ENCODE results near the gene XRCC4.
"Not testable (repeated sequence)": the region's sequence is repeated elsewhere in the genome, so short reads cannot be mapped to it uniquely, and the experiment has no call there.

The XRCC4 gene

DNA sequence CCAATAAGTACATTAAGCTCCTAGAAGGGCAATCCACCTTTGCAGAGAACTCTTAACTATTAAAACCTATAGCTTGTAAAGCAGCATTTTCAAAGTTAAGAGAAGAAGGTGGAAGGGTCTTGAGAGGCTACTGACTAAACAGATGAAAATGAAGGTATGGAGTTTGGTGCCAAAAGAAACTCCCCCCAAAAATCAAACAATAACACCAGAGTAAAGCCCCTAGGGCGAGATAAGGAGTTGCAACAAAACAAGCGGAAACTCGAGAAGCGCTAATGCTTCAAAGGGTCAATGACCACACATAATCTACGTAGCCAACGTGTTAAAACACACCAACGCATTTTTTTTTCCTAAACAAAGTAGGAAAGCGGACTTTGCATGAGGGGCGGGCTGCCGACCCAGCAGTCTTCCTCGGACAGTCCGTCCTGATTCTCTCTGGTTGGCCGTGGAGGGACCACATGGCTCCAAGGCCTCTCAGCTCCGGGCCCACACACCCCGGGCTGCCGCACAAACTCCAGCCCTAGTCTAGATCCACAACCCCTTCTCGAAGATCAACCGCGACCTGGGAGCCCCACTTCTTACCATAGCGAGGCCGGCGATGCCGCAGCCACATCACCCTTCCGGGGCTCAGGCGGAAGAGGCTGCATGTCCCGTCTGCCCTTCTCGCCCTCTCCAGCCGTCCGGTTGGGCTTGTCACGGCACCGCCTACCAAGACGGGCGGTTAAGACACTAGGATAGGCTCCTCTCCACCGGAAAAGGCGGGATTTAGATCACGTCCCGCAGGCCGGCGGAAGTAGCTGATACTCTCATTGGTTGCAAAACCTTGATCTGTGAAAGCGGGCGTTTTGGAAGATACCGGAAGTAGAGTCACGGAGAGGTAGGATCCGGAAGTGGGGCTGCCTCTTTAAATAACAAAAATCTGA lies at the start of gene XRCC4, which contains the start of gene TMEM167A:
Gene XRCC4, plus strand, starts transcription at position 806 of the 920 bp plus-strand sequence. CDS start 27,373 bp downstream, outside the sequence.
Gene TMEM167A, minus strand, starts transcription at position 653 of the 920 bp plus-strand sequence. Its CDS starts 71 bp downstream, at position 582.
- peak; percentile 100 for DNase-seq

DNA sequence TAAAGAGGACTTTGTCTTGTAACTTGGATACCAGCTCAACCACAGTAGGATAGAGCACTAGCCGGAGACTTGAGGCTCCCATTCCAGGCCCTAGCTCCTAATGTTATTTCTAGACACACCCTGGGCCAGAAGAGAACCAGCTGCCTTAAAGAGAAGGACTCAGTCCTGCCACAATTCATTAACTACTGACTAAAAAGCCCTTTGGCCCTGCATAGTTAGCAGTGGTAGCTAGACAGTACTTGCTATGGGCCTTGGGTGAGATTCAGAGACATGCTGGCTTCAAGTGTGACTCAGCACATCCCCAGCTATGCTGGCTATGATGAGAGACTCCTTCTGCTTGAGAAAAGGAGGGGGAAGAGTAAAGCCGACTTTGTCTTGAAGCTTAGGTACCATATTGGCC lies 47.4 kb upstream of the XRCC4 start:
- DNase-seq: no peak

DNA sequence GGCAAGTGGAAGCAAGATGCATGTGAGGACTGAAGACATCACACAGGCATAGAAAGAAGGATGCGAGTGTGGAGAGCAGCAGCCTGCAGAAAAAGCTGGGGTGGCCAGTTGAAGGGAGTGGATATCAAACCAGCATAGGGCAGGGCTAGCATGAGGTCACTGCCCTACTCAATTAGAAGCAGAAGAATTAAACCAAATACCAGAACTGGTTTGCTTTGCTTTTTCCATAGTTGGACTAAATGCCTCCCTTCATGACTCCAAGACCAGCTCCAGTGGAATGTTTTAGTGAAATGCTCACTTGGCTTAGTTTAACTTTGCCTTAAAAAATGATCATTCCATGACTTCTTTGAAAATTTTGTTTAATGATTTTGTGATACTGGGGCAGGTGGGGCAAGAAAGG lies 46.0 kb upstream of the XRCC4 start:
- no peak for DNase-seq

DNA sequence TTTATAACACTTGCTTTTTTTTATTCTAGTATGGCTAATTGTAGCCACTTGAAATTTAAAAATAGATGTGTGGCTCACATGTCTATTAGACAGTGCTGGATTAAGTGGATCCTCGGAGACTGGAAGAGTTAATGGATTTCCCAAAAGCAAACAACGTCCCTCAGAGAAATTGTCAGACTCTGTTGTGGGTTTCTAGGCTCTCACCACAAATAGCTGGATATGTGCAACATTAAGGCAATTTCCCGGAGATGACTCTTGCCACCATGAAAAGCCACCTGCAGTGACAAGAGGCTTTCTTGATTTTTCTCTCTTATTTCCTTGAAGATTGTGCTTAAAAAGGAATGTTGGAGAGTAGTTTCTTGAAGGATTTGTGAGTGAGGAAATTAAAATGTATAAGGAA lies 43.3 kb upstream of the XRCC4 start:
- no peak for DNase-seq

DNA sequence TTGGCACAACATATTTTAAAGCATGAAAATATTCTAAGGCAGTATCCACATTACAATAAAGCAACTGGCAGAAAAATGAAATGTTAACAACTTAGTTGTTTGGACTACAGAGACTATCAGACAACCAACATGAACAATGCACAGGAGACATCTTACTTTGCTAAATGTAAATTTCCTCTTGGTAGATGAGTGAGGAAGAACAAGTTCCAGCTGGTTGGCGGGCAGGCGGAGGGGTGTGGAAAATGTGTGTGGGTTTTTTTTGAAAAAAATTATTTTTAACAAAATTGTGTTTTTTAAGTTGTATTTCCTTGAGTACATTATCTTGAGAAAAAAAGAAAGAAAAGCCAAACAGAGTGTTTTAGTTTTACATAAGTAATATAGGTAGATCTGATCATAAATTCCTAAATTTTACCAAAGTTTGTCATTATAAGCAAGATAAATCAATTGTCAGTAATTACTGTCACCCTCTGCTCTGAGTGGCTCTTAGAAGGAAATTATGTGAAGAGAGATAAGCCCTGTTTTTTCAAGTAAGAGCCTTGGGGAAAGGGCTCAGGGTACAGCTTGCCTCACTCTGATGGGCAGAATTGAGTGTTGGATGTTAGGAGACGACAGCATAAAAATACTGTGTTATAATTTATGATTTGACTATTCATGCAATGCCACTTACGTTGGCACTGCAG lies 42.7 kb upstream of the XRCC4 start:
- peak; percentile 32 for DNase-seq

DNA sequence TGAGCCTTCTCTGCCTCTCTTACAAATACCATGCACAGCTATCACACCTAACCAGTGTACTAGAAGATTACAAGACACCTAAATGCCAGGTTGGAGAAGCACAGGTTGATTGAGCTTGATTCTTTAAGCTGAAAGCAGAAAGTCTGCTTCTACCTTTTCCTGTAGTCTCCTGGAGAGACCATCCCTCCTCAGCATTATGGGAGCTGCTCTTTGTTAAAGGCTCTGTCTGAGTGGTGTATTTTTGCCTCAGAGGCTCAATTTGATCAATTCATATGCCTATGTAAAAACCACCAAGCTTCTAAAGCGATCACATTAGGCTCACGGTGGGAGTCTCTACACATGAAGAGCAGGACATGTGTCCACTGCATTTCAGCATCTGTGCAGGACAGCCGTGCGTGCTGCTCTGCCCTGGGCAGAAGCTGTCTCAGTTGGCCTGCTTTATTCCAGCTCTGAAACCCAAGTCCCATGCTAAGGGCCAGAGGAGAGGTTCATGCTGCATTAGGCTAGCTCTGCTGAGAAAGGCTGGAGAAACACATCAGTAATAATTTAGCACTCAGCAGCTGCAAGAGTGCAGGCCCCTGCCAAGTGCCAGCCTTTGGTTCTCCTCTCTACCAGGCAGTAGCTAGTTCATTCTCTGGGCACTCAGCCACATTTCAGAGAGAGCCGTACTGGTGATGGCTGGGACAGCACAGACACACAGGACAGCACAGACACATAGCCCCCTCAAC lies 41.8 kb upstream of the XRCC4 start:
- peak; percentile 29 for DNase-seq

GRCh38 chr5:83036991-83037575 lies 40.3 kb upstream of the XRCC4 start:
- DNase-seq: no peak

GRCh38 chr5:83038924-83039323 lies 38.4 kb upstream of the XRCC4 start:
- DNase-seq: no peak

DNA sequence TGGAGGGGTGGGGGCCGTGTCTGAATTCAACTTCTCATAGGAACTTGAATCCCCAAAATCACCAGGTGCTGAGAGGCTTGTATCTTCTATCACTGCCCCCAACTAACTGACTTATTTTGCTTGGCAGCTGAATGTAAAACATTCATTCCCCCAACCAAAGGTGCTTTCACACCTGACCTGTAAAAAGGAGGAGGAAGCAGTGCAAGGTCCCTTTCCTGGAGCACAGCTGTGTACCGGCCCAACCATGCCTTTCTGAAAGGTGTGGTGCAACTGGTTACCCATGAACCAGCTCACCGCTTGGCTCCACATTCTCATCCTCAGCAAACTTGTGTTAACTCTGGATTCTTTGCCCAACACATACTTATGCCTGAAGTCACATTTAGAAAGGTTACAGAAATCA lies 34.8 kb upstream of the XRCC4 start:
- no peak for DNase-seq

DNA sequence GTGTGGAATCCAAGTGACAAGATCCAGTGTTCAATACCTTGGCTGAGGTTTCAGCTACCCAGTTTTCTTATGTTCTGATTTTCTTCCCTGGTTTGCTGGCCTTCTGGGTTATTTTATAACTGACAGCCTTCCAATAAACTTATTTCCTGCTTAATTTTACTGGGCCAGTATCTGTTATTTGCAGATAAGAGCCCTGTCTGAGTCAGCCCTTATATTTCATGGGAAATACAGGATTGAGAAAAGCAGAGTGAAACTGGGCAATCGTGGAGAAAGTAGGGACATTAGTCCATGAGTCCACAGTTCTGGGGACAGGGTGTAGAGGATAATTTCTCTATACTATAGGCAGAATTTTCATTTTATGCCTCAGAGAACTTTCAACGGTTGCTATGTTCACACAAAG lies 32.4 kb upstream of the XRCC4 start:
- DNase-seq: peak; percentile 17

GRCh38 chr5:83048277-83048676 lies 29.1 kb upstream of the XRCC4 start:
- no peak for DNase-seq

DNA sequence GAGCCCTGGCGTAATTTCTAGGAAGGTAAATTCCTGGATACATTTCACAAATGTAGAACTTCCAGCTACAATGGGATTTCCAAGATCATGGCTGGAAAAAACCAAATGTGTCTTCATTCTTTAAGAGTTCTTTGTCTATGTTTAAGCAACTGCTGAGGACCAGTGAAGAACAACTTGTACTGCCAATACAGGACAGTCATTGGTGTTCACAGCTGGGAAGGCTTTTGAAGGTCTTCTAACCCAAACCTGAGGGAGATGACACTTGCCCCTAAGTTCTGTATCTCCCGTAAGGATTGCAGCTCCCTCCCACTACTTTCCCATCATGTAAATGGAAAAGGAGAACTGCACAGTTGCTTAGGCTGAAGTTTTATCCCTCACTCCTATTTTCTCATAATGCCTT lies 28.5 kb upstream of the XRCC4 start:
- no peak for DNase-seq

DNA sequence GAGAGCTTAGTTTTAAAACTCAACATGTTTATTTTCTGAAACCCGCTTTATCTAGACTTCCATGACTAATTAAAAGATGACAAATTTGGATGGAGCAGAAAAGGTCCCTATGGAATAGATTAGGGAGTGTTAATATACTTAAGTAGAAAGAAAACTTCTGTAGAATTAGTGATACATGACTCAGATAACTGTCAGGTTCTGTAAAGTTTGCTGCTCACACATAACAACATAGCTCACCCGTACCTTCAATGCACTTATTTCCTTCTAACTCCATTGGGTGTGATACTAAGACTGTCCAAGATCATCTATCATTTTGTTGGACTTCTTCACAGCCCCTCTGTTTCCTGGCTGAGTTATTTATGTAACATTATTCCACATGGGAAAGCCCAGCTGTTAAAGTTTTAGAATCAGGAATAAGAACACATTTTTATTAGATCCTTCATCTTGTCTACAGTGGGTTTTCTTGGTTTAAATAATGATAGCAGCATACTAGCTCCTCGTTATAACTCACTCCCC lies 27.9 kb upstream of the XRCC4 start:
- DNase-seq: no peak

- no peak for DNase-seq
Measured at GRCh38 chr5:83050723-83051340, 26.5 kb upstream of the XRCC4 start.

GRCh38 chr5:83055166-83055565 lies 22.2 kb upstream of the XRCC4 start:
- DNase-seq: no peak

- DNase-seq: no peak
Measured at GRCh38 chr5:83058726-83059125, 18.6 kb upstream of the XRCC4 start.

DNA sequence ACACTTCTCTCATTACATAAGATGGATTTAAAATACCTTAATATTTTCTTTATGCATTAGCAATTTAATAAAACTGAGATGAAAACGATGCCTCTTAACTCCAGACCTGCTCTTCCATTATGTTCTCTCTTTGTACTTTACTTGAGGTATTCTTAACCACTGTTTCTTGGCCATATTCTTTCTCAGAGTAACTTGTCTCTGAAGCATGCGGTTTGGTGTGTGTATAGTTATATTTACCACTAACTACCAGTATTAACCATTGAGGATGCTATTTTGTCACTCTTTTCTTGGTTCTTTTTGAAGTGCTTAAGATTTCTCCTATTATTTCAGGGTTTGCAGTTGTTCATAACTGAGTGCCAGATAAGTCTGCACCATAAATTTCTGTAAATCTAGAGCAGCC lies 18.0 kb upstream of the XRCC4 start:
- no peak for DNase-seq

GRCh38 chr5:83066548-83067110 lies 10.7 kb upstream of the XRCC4 start:
- no peak for DNase-seq

DNA sequence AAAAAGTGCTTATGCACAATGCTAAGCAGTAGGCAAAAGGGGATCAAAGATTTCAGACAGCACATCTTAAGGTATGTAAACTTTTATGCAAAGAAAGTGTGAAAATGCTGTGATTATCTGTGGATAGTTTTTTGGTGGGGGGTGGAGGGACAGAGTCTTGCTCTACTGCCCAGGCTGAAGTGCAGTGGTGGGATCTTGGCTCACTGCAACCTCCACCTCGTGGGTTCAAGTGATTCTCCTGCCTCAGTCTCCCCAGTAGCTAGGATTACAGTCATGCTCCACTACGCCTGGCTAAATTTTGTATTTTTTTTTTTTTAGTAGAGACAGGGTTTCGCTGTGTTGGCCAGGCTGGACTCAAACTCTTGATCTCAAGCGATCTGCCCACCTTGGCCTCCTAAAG lies 10.0 kb upstream of the XRCC4 start:
- not testable (repeated sequence) for DNase-seq

DNA sequence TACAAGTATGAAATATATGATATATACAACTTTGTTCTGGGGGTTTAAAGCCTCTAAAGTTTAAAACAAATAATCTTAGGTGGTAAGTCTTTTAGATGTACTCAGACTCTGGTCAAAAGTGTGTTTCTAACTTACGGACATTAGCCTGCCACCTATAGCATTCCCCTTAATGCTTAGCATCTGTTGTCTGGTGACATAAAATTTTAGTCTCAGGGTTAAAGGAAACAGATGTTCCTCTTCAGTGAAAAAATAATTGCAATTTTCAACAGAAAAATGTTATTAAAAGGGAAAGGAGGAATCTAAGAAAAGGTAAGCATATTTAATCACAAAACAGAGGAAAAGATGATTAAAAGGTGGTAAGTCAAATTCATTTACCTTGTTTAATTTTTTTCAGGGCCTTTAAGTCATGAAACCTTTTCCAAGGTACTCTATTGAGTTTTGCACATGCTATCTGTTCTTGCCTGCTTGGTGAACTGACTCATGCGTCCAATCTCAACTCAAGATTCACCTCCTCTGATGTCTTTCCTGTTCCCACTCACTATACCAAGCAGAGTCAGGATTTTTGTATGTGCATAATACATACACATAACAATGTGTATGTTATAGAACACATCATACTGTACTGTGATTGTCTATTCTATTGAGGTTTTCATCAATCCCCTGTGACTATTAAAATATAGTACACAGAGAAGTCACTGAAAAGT lies 8.1 kb upstream of the XRCC4 start:
- no peak for DNase-seq
